ENCODE results near the gene NRDC.
"Not testable (repeated sequence)": the region's sequence is repeated elsewhere in the genome, so short reads cannot be mapped to it uniquely, and the experiment has no call there.

The NRDC gene

DNA sequence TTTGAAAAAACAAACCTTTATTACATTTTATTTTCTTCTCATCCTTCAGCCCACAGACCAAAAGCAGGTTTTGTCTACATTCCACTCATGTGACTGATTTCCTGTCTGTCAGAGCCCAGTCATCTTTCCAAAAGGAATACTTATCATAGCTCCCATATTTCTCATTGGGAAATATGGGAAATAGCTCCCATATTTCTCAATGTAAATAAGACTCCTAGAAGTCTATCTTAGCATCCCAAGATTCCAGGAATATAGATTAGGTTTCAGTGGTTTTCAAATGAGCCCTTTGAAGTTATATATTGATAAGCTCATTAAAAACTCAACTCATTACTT is 19.1 kb upstream of the NRDC start:
- DNase-seq (ENCODE audit: low read depth in 2 of 2), result no peak

- not testable (repeated sequence) for DNase-seq (ENCODE audit: low read depth in 2 of 2)
These were observed 16.2 kb upstream of the NRDC start for GRCh38 chr1:51894748-51895147.

DNA sequence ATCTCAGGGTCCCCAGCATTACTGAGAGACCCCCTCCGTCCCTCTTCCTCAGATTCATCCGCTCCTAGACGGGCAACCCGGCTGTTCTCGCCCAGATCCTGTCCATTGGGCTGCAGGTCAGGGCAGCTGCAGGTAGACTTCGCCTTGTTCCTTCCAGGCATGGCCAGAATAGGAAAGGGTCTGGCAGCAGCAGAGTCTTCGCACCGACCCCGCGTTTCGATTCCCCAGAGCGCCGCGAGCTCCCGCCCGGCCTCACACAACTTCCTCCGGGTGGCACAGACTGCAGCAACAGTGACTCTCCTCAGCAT is 265 bp downstream of the NRDC start:
- no peak for DNase-seq (ENCODE audit: low read depth in 2 of 2)

DNA sequence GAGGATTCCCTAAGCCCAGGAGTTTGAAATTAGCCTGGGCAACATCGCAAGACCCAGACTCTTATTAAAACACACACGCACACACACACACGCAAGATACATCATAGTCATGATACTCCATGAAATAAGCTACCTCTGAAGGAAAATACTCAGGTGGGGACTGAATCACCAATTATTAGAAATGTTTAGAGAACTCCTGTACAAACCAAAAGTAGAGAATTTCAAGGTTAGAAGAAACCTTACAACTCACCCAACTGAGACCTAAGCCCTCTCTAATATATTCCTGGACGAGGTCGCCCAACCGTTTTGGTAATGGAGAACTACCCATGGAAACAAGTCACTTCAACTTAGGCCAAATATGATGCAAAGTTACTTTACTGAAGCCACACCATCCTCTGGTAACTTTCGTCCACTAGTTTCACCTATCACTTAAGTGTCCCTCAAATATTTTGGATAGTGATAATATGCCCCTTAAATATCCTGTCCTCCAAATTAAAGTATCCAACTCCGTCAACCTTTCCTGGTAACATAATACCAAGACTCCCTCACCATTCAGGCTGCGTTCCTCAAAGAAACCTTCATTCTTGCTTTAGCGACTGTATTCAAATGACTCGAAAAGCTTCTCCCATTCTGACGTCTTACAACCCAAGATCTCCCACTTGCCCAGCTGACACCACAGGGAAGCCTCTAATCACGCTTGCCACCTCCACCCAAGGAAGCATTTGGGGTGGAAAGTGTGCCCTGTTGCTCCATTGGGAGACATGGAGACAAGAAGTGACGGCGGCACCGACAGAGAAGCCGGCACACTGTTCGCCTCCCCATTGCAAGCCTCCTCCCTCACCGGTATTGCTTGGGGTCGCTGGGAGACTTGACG is 856 bp downstream of the NRDC start:
- no peak for DNase-seq (ENCODE audit: low read depth in 2 of 2)

DNA sequence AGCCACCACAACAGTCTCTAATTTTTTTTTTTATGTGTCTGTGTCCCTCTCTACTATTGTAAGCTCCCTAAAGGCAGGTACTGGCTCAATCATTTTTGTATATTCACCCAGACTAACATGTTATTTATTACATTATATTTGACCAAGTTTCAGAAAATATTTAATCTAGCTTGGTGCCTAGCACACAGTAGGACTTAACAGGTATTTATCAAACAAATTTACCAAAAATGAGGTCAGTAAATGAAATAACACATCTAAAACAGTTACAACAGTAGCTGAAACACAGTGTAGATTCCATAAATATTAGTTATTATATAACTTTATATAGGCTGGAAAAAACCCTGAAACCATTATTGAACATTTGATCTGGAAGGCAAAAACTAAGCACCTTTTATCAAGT is 2.7 kb downstream of the NRDC start:
- DNase-seq (ENCODE audit: low read depth in 2 of 2), result no peak

DNA sequence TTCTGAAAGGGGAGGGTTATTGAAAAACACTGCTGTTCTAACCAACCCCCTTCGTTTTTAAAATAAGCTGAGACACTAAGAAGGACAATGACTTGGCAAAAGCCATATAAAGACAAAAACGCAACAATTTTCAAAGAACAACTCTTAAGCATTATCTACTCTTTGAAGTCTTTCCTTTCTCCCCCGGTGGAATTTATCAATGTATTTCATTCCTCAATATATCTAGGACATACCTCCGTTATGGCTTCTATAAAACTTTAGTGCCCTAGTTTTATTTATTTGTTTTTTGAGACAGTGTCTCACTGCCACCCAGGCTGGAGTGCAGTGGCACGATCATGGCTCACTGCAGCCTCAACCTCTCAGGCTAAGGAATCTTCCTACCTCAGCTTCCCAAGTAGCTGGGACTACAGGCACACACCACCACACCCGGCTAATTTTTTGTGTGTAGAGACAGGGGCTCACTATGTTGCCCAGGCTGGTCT is 3.2 kb downstream of the NRDC start:
- DNase-seq (ENCODE audit: low read depth in 2 of 2), result no peak

DNA sequence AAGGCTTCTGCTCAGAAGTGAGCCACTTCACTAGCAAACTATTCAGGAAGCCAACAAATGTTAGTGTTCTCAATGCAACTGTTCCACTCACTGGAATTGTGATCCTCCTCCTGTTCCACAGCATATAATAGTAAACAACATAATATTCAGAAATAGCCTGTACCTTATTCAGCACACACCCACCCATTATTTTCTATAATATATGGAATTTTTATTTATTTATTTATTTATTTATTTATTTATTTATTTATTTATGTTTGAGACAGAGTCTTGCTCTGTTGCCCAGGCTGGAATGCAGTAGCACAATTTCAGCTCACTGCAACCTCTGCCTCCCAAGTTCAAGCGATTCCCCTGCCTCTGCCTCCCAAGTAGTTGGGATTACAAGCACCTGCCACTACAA is 5.3 kb downstream of the NRDC start:
- not testable (repeated sequence) for DNase-seq (ENCODE audit: low read depth in 2 of 2)

DNA sequence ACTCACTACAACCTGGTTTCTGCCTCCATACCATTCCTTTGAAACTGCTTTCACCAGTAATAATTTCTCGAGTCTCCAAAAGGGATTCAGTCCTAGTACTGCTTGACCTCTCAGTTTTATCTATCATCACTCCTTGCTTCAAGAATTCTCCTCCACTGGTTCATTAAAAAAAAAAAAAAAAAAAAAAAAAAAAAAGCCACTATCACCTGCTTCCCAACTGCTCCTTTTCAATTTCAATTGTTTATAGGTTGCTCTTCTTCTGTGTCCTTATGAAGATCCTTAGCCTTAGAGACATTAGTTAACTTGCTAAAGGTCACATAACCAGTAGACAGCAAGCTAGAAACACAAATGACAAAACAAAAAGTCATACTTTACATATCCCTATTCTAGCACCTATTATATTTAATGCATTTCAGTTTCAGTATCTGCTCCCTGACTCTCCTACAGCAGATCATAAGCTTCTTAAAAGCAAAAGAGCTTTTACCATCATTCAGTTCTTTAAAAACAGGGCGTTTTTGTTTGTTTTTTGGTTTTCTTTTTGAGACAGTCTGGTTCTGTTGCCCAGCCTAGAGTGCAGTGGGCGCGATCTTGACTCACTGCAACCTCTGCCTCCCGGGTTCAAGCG is 7.1 kb downstream of the NRDC start:
- DNase-seq (ENCODE audit: low read depth in 2 of 2), result no peak

- no peak for DNase-seq (ENCODE audit: low read depth in 2 of 2)
These were observed 7.8 kb downstream of the NRDC start for GRCh38 chr1:51870603-51871350.

GRCh38 chr1:51867479-51868232 is 10.9 kb downstream of the NRDC start:
- DNase-seq (ENCODE audit: low read depth in 2 of 2), result no peak

GRCh38 chr1:51863384-51863783 is 15.1 kb downstream of the NRDC start:
- DNase-seq (ENCODE audit: low read depth in 2 of 2), result no peak

DNA sequence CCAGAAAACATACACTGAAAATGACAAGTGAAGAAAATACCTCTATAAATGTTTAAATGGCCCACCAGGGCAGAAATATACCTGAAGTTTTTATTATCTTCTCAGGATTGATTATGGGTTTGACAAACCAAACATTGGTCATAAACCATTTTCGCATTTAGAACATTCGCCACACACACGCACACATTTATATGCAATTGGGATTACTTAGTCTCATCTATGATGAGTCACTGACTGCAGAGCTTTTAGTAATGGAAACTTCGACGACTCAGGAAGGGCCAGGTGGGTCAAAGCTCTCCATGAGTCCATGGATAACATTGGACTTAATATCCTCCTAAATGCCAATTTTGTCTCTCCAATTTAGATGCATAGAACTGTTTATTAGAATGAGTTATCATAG is 16.9 kb downstream of the NRDC start:
- DNase-seq (ENCODE audit: low read depth in 2 of 2), result no peak

GRCh38 chr1:51859735-51860134 is 18.8 kb downstream of the NRDC start:
- DNase-seq (ENCODE audit: low read depth in 2 of 2), result no peak

- no peak for DNase-seq (ENCODE audit: low read depth in 2 of 2)
These were observed 19.2 kb downstream of the NRDC start for GRCh38 chr1:51859333-51859732.

DNA sequence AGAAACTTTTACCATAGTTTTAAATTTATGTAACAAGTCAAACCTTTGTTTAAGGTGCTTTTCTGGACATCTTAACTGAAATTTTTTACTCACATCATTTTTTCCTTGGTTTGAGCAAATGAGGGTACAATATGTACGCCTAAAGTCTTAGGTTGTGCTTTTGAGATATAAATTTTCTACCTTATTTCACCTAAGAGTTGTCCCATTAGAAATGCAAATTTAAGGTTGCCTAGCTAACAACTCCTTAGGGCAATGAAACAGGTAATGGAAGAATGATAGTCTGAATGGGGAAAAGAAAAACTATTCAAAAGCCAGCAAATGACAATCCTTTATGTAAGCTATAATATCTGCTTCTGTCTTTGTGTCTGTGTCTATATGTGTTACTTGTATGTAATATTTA is 19.6 kb downstream of the NRDC start:
- no peak for DNase-seq (ENCODE audit: low read depth in 2 of 2)

DNA sequence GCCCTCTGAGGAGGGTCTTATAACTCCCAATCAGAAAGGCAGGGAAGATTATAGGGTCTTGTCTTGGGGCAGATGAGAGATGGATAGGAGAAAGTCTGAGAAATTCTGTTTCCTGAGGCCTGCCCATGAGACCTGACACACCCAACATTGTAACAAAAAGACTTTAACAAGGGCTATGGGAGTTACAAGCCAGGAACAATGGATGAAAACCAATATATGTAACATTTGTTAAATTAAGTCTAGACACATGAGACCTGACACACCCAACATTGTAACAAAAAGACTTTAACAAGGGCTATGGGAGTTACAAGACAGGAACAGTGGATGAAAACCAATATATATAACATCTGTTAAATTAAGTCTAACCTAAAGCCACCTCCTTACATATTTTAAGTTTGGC is 21.8 kb downstream of the NRDC start:
- DNase-seq (ENCODE audit: low read depth in 2 of 2), result no peak

GRCh38 chr1:51855624-51856023 is 22.9 kb downstream of the NRDC start:
- no peak for DNase-seq (ENCODE audit: low read depth in 2 of 2)

DNA sequence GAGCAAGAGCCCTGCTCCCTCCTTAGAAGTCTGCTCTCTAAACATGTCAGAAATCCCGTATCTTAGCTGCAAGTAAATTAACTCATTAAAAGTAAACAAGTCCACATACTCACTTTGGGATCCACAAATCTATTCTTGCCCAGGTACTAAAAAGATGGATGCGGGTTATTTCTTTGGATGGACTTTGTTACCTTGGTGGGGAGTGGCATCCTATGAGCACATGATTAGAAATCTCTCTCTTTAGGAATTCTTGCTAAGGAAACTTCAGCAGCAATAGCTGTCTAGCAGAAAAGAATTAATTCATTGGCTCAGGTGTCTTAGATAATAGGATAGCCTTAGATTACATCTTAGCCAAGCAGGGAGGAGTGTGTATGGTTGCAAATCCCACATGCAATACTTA is 25.2 kb downstream of the NRDC start:
- no peak for DNase-seq (ENCODE audit: low read depth in 2 of 2)

DNA sequence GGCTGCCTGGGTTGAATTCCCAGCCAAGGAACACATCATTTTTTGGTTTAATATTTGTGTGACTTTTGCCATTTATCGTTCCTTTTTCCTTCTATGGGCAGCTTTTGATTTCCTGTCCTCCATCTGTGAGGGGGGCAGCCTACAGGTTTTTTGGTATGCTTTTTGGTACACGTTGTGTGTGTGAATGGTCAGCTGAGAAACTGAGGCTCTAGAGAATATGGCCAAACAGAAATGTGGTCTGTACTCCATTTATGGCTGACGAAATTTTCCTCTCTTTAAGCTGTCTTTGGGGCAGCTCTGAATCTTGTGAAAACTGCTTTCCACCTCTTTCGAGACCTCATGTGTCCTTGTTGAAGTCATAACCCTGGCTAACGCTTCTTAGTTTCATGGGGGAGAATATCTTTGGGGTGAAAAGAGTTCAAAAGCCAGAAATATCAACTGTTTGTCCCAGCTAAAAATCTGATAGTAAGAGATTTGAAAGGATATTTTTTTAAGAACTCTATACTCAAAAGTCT is 26.6 kb downstream of the NRDC start:
- no peak for DNase-seq (ENCODE audit: low read depth in 2 of 2)

GRCh38 chr1:51850420-51851223 is 27.9 kb downstream of the NRDC start:
- no peak for DNase-seq (ENCODE audit: low read depth in 2 of 2)

DNA sequence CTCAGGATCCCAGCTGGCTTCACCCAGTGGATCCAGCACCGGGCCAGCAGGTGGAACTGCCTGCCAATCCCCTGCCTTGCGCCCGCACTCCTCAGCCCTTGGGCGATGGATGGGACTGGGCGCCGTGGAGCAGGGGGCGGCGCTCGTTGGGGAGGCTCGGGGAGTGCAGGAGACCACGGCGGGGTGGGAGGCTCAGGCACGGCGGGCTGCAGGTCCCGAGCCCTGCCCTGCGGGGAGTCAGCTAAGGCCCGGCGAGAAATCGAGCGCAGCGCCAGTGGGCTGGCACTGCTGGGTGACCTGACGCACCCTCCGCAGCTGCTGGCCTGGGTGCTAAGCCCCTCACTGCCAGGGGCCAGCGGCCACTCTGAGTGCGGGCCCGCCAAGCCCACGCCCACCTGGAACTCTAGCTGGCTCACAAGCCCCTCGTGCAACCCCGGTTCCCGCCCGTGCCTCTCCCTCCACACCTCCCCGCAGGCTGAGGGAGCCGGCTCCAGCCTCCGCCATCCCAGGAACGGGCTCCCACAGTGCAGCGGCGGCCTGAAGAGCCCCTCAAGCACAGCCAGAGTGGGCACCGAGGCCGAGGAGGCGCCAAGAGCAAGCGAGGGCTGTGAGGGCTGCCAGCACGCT is 31.1 kb downstream of the NRDC start:
- DNase-seq (ENCODE audit: low read depth in 2 of 2), result no peak

Measured in stimulated activated CD4-positive, alpha-beta T cell treated with anti-CD3 and anti-CD28 coated beads, Interleukin-15, amount 100 ng/mL, for 48 hours (primary cell).